Activated naive CD8-positive, alpha-beta T cell treated with anti-CD3 and anti-CD28 coated beads for 36 hours (primary cell): ENCODE results near the gene UNC80. TPM values are rescaled to one million over a fixed set of nuclear protein-coding genes. Genes with fewer than 3 reads are reported as not detected.
"Not testable (repeated sequence)": the region's sequence is repeated elsewhere in the genome, so short reads cannot be mapped to it uniquely, and the experiment has no call there.

Source experiments
- DNase-seq: peaks from one replicate; pipeline ENCODE4 v3.0.0; 2021
- H3K27ac Mint-ChIP-seq: one replicate; pipeline ENCODE4 v1.8.0; 2022; ENCODE audit warnings: mild to moderate bottlenecking, moderate library complexity, mixed read lengths
- H3K27me3 Mint-ChIP-seq: one replicate; pipeline ENCODE4 v1.8.0; 2022; ENCODE audit warnings: mild to moderate bottlenecking, mixed read lengths
- H3K36me3 Mint-ChIP-seq: one replicate; pipeline ENCODE4 v1.8.0; 2021; ENCODE audit warnings: mild to moderate bottlenecking, mixed read lengths
- H3K4me1 Mint-ChIP-seq: one replicate; pipeline ENCODE4 v1.8.0; 2021; ENCODE audit warnings: mixed read lengths
- H3K4me3 Mint-ChIP-seq: one replicate; pipeline ENCODE4 v1.8.0; 2022; ENCODE audit warnings: mild to moderate bottlenecking, moderate library complexity, mixed read lengths
- H3K9me3 Mint-ChIP-seq: one replicate; pipeline ENCODE4 v1.8.0; 2022; ENCODE audit warnings: mixed read lengths
- total RNA-seq, 2 experiments: library from RNA; stranded (reverse); gene quantifications; one replicate each; pipeline ENCODE4 v1.2.3, GENCODE V29; 2021

UNC80 gene
- total RNA-seq, 2 experiments from 2014 or later = not detected

- Mint-ChIP-seq H3K4me3 (no peak overlapping the region), H3K4me1 (peaks cover 3% of the 10 kb centered on the region), H3K36me3 (peaks cover 1% of the 10 kb centered on the region), H3K27ac (no peak overlapping the region), H3K9me3 (no peaks in the 10 kb centered on the region), H3K27me3 (peaks cover 32% of the 10 kb centered on the region)
- DNase-seq = no peak
Measured at GRCh38 chr2:209773377-209773776, 1.7 kb downstream of the UNC80 start.

GRCh38 chr2:209787416-209787815, 15.8 kb downstream of the UNC80 start:
- DNase-seq = no peak
- Mint-ChIP-seq H3K9me3 (no peaks in the 10 kb centered on the region), H3K36me3 (no peaks in the 10 kb centered on the region), H3K27ac (no peak overlapping the region), H3K27me3 (no peaks in the 10 kb centered on the region), H3K4me3 (no peak overlapping the region), H3K4me1 (no peaks in the 10 kb centered on the region)

GRCh38 chr2:209788925-209789324, 17.3 kb downstream of the UNC80 start:
- DNase-seq = no peak
- Mint-ChIP-seq H3K36me3 (no peaks in the 10 kb centered on the region), H3K27me3 (no peaks in the 10 kb centered on the region), H3K9me3 (no peaks in the 10 kb centered on the region), H3K27ac (no peak overlapping the region), H3K4me1 (no peaks in the 10 kb centered on the region), H3K4me3 (no peak overlapping the region)

GRCh38 chr2:209790066-209790728, 18.6 kb downstream of the UNC80 start:
- H3K9me3 Mint-ChIP-seq = no peaks in the 10 kb centered on the region
- no peaks in the 10 kb centered on the region for H3K27me3 Mint-ChIP-seq
- no peaks in the 10 kb centered on the region for H3K4me1 Mint-ChIP-seq
- no peaks in the 10 kb centered on the region for H3K36me3 Mint-ChIP-seq
- no peak overlapping the region for H3K27ac Mint-ChIP-seq
- DNase-seq = no peak
- no peak overlapping the region for H3K4me3 Mint-ChIP-seq

- Mint-ChIP-seq H3K27me3 (no peaks in the 10 kb centered on the region), H3K4me3 (no peak overlapping the region), H3K9me3 (no peaks in the 10 kb centered on the region), H3K4me1 (no peaks in the 10 kb centered on the region), H3K27ac (no peak overlapping the region), H3K36me3 (no peaks in the 10 kb centered on the region)
- DNase-seq = no peak
Measured at GRCh38 chr2:209791151-209791550, 19.5 kb downstream of the UNC80 start.

GRCh38 chr2:209795425-209795824, 23.8 kb downstream of the UNC80 start:
- not testable (repeated sequence) for H3K36me3 Mint-ChIP-seq, H3K27me3 Mint-ChIP-seq, H3K4me3 Mint-ChIP-seq, H3K9me3 Mint-ChIP-seq, H3K4me1 Mint-ChIP-seq, DNase-seq, H3K27ac Mint-ChIP-seq

GRCh38 chr2:209805351-209805750, 33.7 kb downstream of the UNC80 start:
- no peak overlapping the region for H3K27ac Mint-ChIP-seq
- no peak overlapping the region for H3K4me3 Mint-ChIP-seq
- no peaks in the 10 kb centered on the region for H3K36me3 Mint-ChIP-seq
- peaks cover 3% of the 10 kb centered on the region for H3K9me3 Mint-ChIP-seq
- no peaks in the 10 kb centered on the region for H3K27me3 Mint-ChIP-seq
- DNase-seq = no peak
- H3K4me1 Mint-ChIP-seq = no peaks in the 10 kb centered on the region

GRCh38 chr2:209806318-209806717, 34.7 kb downstream of the UNC80 start:
- no peaks in the 10 kb centered on the region for H3K36me3 Mint-ChIP-seq
- H3K9me3 Mint-ChIP-seq = no peaks in the 10 kb centered on the region
- no peak overlapping the region for H3K27ac Mint-ChIP-seq
- H3K27me3 Mint-ChIP-seq = no peaks in the 10 kb centered on the region
- no peak for DNase-seq
- H3K4me3 Mint-ChIP-seq = no peak overlapping the region
- no peaks in the 10 kb centered on the region for H3K4me1 Mint-ChIP-seq

- Mint-ChIP-seq H3K36me3 (no peaks in the 10 kb centered on the region), H3K27ac (no peak overlapping the region), H3K9me3 (no peaks in the 10 kb centered on the region), H3K4me3 (no peak overlapping the region), H3K4me1 (no peaks in the 10 kb centered on the region), H3K27me3 (no peaks in the 10 kb centered on the region)
- no peak for DNase-seq
Measured at GRCh38 chr2:209808521-209808920, 36.9 kb downstream of the UNC80 start.

GRCh38 chr2:209809256-209809655, 37.6 kb downstream of the UNC80 start:
- no peaks in the 10 kb centered on the region for H3K36me3 Mint-ChIP-seq
- no peaks in the 10 kb centered on the region for H3K27me3 Mint-ChIP-seq
- H3K4me3 Mint-ChIP-seq = no peak overlapping the region
- H3K4me1 Mint-ChIP-seq = no peaks in the 10 kb centered on the region
- no peaks in the 10 kb centered on the region for H3K9me3 Mint-ChIP-seq
- no peak for DNase-seq
- H3K27ac Mint-ChIP-seq = no peak overlapping the region

- H3K27ac Mint-ChIP-seq = no peak overlapping the region
- H3K9me3 Mint-ChIP-seq = peaks cover 4% of the 10 kb centered on the region
- H3K4me3 Mint-ChIP-seq = no peak overlapping the region
- no peaks in the 10 kb centered on the region for H3K36me3 Mint-ChIP-seq
- H3K4me1 Mint-ChIP-seq = no peaks in the 10 kb centered on the region
- no peaks in the 10 kb centered on the region for H3K27me3 Mint-ChIP-seq
- DNase-seq = no peak
Measured at GRCh38 chr2:209817844-209818271, 46.2 kb downstream of the UNC80 start.

- no peak for DNase-seq
- Mint-ChIP-seq H3K27ac (no peak overlapping the region), H3K36me3 (no peaks in the 10 kb centered on the region), H3K4me1 (no peaks in the 10 kb centered on the region), H3K4me3 (no peak overlapping the region), H3K27me3 (no peaks in the 10 kb centered on the region), H3K9me3 (peaks cover 4% of the 10 kb centered on the region)
Measured at GRCh38 chr2:209818939-209819338, 47.3 kb downstream of the UNC80 start.

- no peak for DNase-seq
- no peaks in the 10 kb centered on the region for H3K36me3 Mint-ChIP-seq
- no peaks in the 10 kb centered on the region for H3K4me1 Mint-ChIP-seq
- H3K4me3 Mint-ChIP-seq = no peak overlapping the region
- no peaks in the 10 kb centered on the region for H3K27me3 Mint-ChIP-seq
- peaks cover 4% of the 10 kb centered on the region for H3K9me3 Mint-ChIP-seq
- no peak overlapping the region for H3K27ac Mint-ChIP-seq
Measured at GRCh38 chr2:209821806-209822205, 50.2 kb downstream of the UNC80 start.

GRCh38 chr2:209823484-209823883, 51.9 kb downstream of the UNC80 start:
- H3K27ac Mint-ChIP-seq = no peak overlapping the region
- no peak for DNase-seq
- no peaks in the 10 kb centered on the region for H3K4me1 Mint-ChIP-seq
- no peak overlapping the region for H3K4me3 Mint-ChIP-seq
- no peaks in the 10 kb centered on the region for H3K27me3 Mint-ChIP-seq
- H3K36me3 Mint-ChIP-seq = no peaks in the 10 kb centered on the region
- H3K9me3 Mint-ChIP-seq = peaks cover 4% of the 10 kb centered on the region

GRCh38 chr2:209824391-209824790, 52.8 kb downstream of the UNC80 start:
- no peaks in the 10 kb centered on the region for H3K27me3 Mint-ChIP-seq
- H3K4me3 Mint-ChIP-seq = no peak overlapping the region
- H3K36me3 Mint-ChIP-seq = no peaks in the 10 kb centered on the region
- H3K27ac Mint-ChIP-seq = no peak overlapping the region
- H3K4me1 Mint-ChIP-seq = no peaks in the 10 kb centered on the region
- peaks cover 4% of the 10 kb centered on the region for H3K9me3 Mint-ChIP-seq
- DNase-seq = no peak

GRCh38 chr2:209830722-209831465, 59.3 kb downstream of the UNC80 start:
- Mint-ChIP-seq H3K4me1 (no peaks in the 10 kb centered on the region), H3K27ac (no peak overlapping the region), H3K4me3 (no peak overlapping the region), H3K9me3 (no peaks in the 10 kb centered on the region), H3K36me3 (no peaks in the 10 kb centered on the region), H3K27me3 (no peaks in the 10 kb centered on the region)
- no peak for DNase-seq
